GM12892 (cell line): ENCODE measurements around the gene MACROD2.

ENCODE experiments used
- POLR2A ChIP-seq: IDR thresholded peaks from 2 replicates; pipeline ENCODE4 v1.6.1; 2011; ENCODE audit warnings: low read depth, low read length, control low read depth
- POLR2AphosphoS5 ChIP-seq: IDR thresholded peaks from 2 replicates; pipeline ENCODE4 v1.6.1; 2011; ENCODE audit warnings: low read depth, low read length, control low read depth

DNA sequence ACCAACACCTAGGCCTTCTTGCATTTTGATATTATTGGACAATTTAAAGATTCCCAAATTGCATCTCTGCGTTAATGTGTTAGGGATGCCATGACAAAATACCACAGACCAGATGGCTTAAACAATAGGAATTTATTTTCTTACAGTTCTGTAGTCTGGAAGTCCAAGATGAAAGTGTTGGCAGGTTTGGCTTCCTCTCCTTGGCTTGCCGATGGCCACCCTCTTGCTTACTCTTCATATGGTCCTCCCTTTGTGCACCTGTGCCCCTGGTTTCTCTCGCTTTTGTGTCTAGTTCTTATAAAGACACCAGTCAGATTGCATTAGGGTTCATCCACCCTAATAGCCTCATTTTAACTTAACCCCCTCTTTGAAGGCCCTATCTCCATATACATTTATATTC is 1184.5 kb downstream of the MACROD2 start:
- TF ChIP-seq POLR2A, result no peak
- no peak for TF ChIP-seq POLR2AphosphoS5
